SK-N-SH (cell line): ENCODE data around the gene CHCHD6. TPM values are rescaled to one million over a fixed set of nuclear protein-coding genes. Genes with fewer than 3 reads are reported as not detected.

Source experiments
- CTCF ChIA-PET: fragments of 300-600, 350-600 bp; formaldehyde crosslinking; extraction: SDS; loops from one replicate; lab custom pipeline; 2021; lab: Yijun Ruan, JAX
- POLR2A ChIA-PET: fragments of 350-600 bp; sonication (Branson Sonifier 250); formaldehyde crosslinking; extraction: SDS; loops from one replicate; lab custom pipeline; 2020; ENCODE audit warnings: antibody characterized with exemption, inconsistent platforms; lab: Yijun Ruan, JAX
- DNase-seq: peaks from one replicate; pipeline ENCODE4 v3.0.0; 2012
- H2AFZ ChIP-seq: fragments of 200-600 bp; sonication (generic); 2 replicates; pipeline ENCODE4 v1.8.1; 2016; ENCODE audit warnings: antibody characterized with exemption, mild to moderate bottlenecking, low read depth
- H3F3A ChIP-seq: fragments of 200-600 bp; sonication (generic); replicated peaks from 2 replicates; pipeline ENCODE3; 2016; ENCODE audit warnings: antibody characterized with exemption, mild to moderate bottlenecking; ENCODE audit not compliant: insufficient read depth
- H3K27ac ChIP-seq, 2 experiments: fragments of 200-500 bp in 1 of 2; fragments of 200-600 bp in 1 of 2; sonication (Bioruptor generic) in 1 of 2; sonication (generic), shearing (Covaris generic) in 1 of 2; 2 replicates each; pipeline versions ENCODE4 v1.5.1 to v1.6.1; 2014 to 2016; ENCODE audit warnings: low read depth in 2 of 2, inconsistent platforms in 1 of 2, low read length in 1 of 2, mild to moderate bottlenecking in 1 of 2, mixed read lengths in 1 of 2
- H3K27me3 ChIP-seq: fragments of 200-600 bp; sonication (generic), shearing (Covaris generic); 2 replicates; pipeline ENCODE4 v1.6.1; 2016; ENCODE audit warnings: mixed run types; ENCODE audit not compliant: insufficient read depth
- H3K36me3 ChIP-seq, 2 experiments: fragments of 200-500 bp in 1 of 2; fragments of 200-600 bp in 1 of 2; sonication (Bioruptor generic) in 1 of 2; sonication (generic) in 1 of 2; replicated peaks in 1 of 2; 2 replicates each; pipeline versions ENCODE3 to v1.5.1; 2014 to 2016; ENCODE audit warnings: low read length in 1 of 2, mild to moderate bottlenecking in 1 of 2; ENCODE audit not compliant: insufficient read depth in 2 of 2, control insufficient read depth in 1 of 2
- H3K4me1 ChIP-seq, 2 experiments: fragments of 200-500 bp in 1 of 2; fragments of 200-600 bp in 1 of 2; sonication (Bioruptor generic) in 1 of 2; sonication (generic), shearing (Covaris generic) in 1 of 2; 2 replicates each; pipeline versions ENCODE4 v1.5.1 to v1.6.1; 2014 to 2016; ENCODE audit warnings: low read depth in 1 of 2, low read length in 1 of 2, mixed run types in 1 of 2; ENCODE audit not compliant: insufficient read depth in 2 of 2, control insufficient read depth in 1 of 2
- H3K4me2 ChIP-seq: fragments of 200-600 bp; sonication (generic), shearing (Covaris generic); 2 replicates; pipeline ENCODE4 v1.6.1; 2017; ENCODE audit warnings: mixed run types
- H3K4me3 ChIP-seq, 2 experiments: fragments of 200-500 bp in 1 of 2; fragments of 200-600 bp in 1 of 2; sonication (Bioruptor generic) in 1 of 2; sonication (generic), shearing (Covaris generic) in 1 of 2; 2 replicates each; pipeline versions ENCODE4 v1.5.1 to v1.8.1; 2014 to 2016; ENCODE audit warnings: low read depth in 2 of 2, inconsistent platforms in 1 of 2, low read length in 1 of 2, mild to moderate bottlenecking in 1 of 2, mixed read lengths in 1 of 2, moderate library complexity in 1 of 2
- H3K79me2 ChIP-seq: fragments of 200-600 bp; sonication (generic); 2 replicates; pipeline ENCODE4 v1.8.1; 2017; ENCODE audit warnings: mild to moderate bottlenecking; ENCODE audit not compliant: insufficient read depth
- H3K9ac ChIP-seq: fragments of 200-600 bp; sonication (generic); 2 replicates; pipeline ENCODE4 v1.6.1; 2017; ENCODE audit warnings: mixed run types
- H3K9me2 ChIP-seq: fragments of 200-600 bp; sonication (generic); 2 replicates; pipeline ENCODE4 v1.6.1; 2017; ENCODE audit warnings: mixed run types
- H3K9me3 ChIP-seq: fragments of 200-600 bp; sonication (generic); 2 replicates; pipeline ENCODE4 v1.6.1; 2017; ENCODE audit warnings: mixed run types, mild to moderate bottlenecking, moderate library complexity
- H4K20me1 ChIP-seq: fragments of 200-600 bp; sonication (generic); 2 replicates; pipeline ENCODE4 v1.6.1; 2017; ENCODE audit warnings: mild to moderate bottlenecking, mixed run types; ENCODE audit not compliant: insufficient read depth
- EZH2phosphoT487 ChIP-seq: fragments of 200-600 bp; sonication (generic); IDR thresholded peaks from 2 replicates; pipeline ENCODE4 v1.6.1; 2017; ENCODE audit warnings: low read depth, mixed run types, mild to moderate bottlenecking, antibody characterized with exemption, moderate library complexity, borderline replicate concordance
- FOXM1 ChIP-seq: IDR thresholded peaks from 2 replicates; pipeline ENCODE4 v1.4.0; 2012; ENCODE audit warnings: low read depth, mild to moderate bottlenecking
- GABPA ChIP-seq: IDR thresholded peaks from 2 replicates; pipeline ENCODE4 v1.4.0; 2012; ENCODE audit warnings: low read depth, mild to moderate bottlenecking
- JUND ChIP-seq: IDR thresholded peaks from 2 replicates; pipeline ENCODE4 v1.4.0; 2012
- MEF2A ChIP-seq: IDR thresholded peaks from 2 replicates; pipeline ENCODE4 v1.4.0; 2012; ENCODE audit warnings: low read depth, borderline replicate concordance
- NFIC ChIP-seq: IDR thresholded peaks from 2 replicates; pipeline ENCODE4 v1.4.0; 2012; ENCODE audit warnings: borderline replicate concordance
- NRF1 ChIP-seq: IDR thresholded peaks from 2 replicates; pipeline ENCODE4 v1.6.1; 2012; ENCODE audit warnings: low read depth, mild to moderate bottlenecking, low read length
- RAD21 ChIP-seq: IDR thresholded peaks from 2 replicates; pipeline ENCODE4 v1.6.1; 2012; ENCODE audit warnings: mild to moderate bottlenecking, low read length
- RCOR1 ChIP-seq: fragments of 150-350 bp; IDR thresholded peaks from 2 replicates; pipeline ENCODE4 v1.6.1; 2017; ENCODE audit warnings: antibody characterized with exemption, low read length
- TAF1 ChIP-seq: IDR thresholded peaks from 2 replicates; pipeline ENCODE4 v1.6.1; 2012; ENCODE audit warnings: low read depth, mild to moderate bottlenecking, low read length, moderate library complexity, borderline replicate concordance
- YY1 ChIP-seq: IDR thresholded peaks from 2 replicates; pipeline ENCODE4 v1.4.0; 2012; ENCODE audit warnings: low read depth, mild to moderate bottlenecking
- WGBS: methylation state at CpG from one replicate; pipeline ENCODE4 v1.1.6; 2017; ENCODE audit warnings: low lambda C conversion rate; 5-methylcytosine and 5-hydroxymethylcytosine counted together
- polyA plus RNA-seq, 3 experiments: library from polyadenylated mRNA; depleted of rRNA; stranded (reverse); fragments of >200 nt; gene quantifications; 2 replicates each; pipeline ENCODE4 v1.2.3, GENCODE V29; 2012
- TF ChIP-seq, protein P1 (sequence below): fragments of 150-350 bp; IDR thresholded peaks from 2 replicates; pipeline ENCODE4 v1.6.1; 2016; ENCODE audit warnings: mild to moderate bottlenecking, low read depth, low read length
- TF ChIP-seq, protein P2 (sequence below): IDR thresholded peaks from 2 replicates; pipeline ENCODE4 v1.4.0; 2012; ENCODE audit warnings: low read depth
- TF ChIP-seq, protein P3 (sequence below): IDR thresholded peaks from 2 replicates; pipeline ENCODE4 v1.4.0; 2012; ENCODE audit warnings: low read depth, borderline replicate concordance

Gene CHCHD6
- polyA plus RNA-seq, 1 of the 3 experiments (the other 2 are of a cell fraction): 42.5 TPM

DNA sequence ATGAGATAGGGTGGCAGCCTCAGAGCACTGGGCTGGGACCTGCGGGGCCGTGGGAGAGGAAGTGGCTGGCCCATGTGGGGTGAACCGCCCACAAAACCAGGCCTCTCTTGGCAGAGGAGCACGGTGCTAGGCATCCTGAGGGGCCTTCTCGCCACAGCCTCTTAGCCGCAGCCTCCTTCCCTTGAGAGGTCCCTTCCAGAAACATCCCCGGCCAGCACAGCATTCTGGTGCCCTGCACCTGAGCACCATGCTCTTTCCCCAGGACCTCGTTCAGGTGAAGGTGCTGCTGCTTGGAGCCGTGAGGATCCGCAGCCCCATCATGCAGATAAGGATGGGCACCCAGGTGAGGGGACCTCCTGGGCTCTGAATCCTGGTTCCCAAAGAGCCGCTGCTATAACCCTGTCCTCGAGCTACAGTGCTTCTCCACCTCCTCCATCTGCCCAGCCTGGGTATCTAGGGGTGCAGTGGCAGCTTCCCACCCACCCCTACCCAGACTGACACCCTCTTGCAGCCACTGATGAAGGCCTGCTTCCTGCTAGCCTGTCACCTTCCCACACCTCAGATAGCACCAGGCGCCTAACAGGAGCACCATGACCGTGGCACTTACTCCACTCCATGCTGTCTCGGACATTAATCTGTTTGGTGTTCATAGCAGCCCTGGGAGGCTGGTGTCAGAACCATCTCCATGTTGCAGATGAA lies 37.9 kb upstream of the CHCHD6 start (continued):
- TF ChIP-seq, protein P1, sequence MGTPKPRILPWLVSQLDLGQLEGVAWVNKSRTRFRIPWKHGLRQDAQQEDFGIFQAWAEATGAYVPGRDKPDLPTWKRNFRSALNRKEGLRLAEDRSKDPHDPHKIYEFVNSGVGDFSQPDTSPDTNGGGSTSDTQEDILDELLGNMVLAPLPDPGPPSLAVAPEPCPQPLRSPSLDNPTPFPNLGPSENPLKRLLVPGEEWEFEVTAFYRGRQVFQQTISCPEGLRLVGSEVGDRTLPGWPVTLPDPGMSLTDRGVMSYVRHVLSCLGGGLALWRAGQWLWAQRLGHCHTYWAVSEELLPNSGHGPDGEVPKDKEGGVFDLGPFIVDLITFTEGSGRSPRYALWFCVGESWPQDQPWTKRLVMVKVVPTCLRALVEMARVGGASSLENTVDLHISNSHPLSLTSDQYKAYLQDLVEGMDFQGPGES: no peak

DNA sequence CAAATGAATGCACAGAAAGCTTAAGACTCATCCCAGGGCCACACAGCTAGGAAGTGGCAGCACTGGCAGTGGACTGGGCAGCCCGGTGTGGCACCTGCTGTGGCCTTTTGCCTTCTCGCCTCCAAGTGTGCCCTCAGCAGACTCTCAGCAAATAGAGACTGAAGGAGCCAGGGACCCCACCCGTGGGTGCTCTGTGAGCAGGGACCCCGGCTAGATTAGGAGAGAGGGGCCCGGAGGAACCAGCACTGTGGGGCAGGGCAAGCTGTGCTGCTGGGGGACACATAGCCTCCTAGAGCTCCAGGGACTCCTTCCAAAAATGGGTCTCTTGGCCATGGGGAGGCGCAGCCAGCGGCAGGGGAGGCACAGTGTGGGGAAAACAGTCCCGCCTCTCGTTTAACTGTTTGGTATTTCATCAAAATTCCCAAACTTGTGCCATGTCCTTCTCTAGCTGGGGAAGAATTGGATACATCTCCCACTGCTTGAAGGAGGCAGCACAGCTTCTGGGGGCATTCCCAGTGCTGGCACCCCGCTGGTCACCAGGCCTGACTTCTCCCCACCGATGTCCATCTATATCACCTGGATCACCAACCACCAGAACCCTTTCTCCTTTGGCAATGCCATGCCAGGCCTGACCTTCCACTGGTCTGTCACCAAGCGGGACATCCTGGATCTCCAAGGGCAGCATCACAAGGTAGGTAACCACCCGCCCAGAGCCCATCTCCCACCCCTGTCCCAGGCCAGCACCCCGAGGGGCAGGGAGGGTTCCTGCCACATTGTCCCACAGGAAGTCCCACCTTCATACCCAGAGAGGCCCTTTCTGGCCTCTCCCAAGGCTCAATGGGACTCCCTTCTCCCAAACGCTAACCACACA lies 37.1 kb upstream of the CHCHD6 start:
- no peak overlapping the region for H3K9ac ChIP-seq
- H3K4me1 ChIP-seq: no peaks in the 10 kb centered on the region; a peak in 1 of 4 replicates
- no peaks in the 10 kb centered on the region for H3K9me3 ChIP-seq
- CTCF ChIA-PET: interaction anchor here (0.6 to 1.7 kb wide), 6 partner anchors 10 to 316 kb away, joined by 3 to 6 read pairs (median 3); partner anchors contain the start of gene PLXNA1
- H3K4me2 ChIP-seq: no peak overlapping the region
- H4K20me1 ChIP-seq: no peaks in the 10 kb centered on the region
- H3F3A ChIP-seq: no peaks in the 10 kb centered on the region
- peaks cover under 1% of the 10 kb centered on the region; the same call in 1 of the 2 replicates for H3K27me3 ChIP-seq
- H3K4me3 ChIP-seq: no peak overlapping the region
- H3K79me2 ChIP-seq: no peaks in the 10 kb centered on the region
- no peak for DNase-seq
- H2AFZ ChIP-seq: no peak overlapping the region
- H3K9me2 ChIP-seq: no peaks in the 10 kb centered on the region
- H3K36me3 ChIP-seq: no peaks in the 10 kb centered on the region
- POLR2A ChIA-PET: no interaction called here
- WGBS: 82% methylated on average over 6 of the region's 15 CpGs
- TF ChIP-seq YY1: no peak
- TF ChIP-seq TAF1: no peak
- TF ChIP-seq, protein P2, sequence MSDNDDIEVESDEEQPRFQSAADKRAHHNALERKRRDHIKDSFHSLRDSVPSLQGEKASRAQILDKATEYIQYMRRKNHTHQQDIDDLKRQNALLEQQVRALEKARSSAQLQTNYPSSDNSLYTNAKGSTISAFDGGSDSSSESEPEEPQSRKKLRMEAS: no peak
- TF ChIP-seq EZH2phosphoT487: no peak
- TF ChIP-seq NRF1: no peak
- TF ChIP-seq RCOR1: no peak
- no peak for TF ChIP-seq FOXM1
- TF ChIP-seq RAD21: no peak
- TF ChIP-seq GABPA: no peak
- H3K27ac ChIP-seq: no peak overlapping the region

DNA sequence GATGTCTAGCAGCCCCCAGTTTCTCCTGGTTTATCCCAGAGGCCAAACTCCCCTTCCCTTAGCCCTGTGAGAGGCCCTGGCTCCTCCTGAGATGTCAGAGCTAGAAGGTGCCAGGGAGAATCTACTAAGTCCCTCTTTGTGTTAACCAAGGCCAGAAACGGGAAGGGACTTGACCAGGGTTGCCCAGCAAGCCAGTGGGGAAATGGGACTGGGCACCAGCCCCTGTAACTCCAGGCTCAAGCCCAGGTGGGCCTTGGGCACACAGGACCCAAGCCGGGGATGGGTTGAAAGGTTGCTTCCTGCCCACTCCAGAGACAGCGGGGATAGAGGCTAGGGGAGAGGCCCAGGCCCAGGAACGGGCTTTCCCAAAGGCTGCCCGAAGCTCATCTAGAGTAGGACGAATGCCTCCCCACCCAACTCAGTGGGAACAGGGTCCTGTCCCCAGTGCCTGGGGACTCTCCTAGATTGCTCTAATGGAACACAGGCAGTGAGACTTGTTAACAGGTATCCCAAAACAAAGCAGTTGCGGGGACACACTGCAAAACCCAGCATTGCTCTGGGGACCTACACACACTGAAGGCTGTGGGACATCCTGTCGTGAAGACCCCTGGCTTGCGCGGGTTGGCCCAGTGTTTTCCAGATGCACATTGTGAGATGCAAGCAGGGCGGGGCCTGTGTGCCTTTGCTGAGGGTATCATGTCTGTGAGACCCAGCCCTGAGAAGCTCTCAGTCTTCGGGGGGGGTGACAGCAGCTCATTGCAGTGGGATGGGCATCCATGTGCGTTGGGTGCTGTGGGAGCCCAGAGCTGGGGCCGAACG lies 36.2 kb upstream of the CHCHD6 start:
- no peak overlapping the region for H3K4me3 ChIP-seq
- H3K4me1 ChIP-seq: no peaks in the 10 kb centered on the region; a peak in 1 of 4 replicates
- H3K9me2 ChIP-seq: no peaks in the 10 kb centered on the region
- H3K27me3 ChIP-seq: no peaks in the 10 kb centered on the region
- POLR2A ChIA-PET: no interaction called here
- H3K9ac ChIP-seq: no peak overlapping the region
- H2AFZ ChIP-seq: no peak overlapping the region
- no peak overlapping the region for H3K27ac ChIP-seq
- no peaks in the 10 kb centered on the region for H3F3A ChIP-seq
- CTCF ChIA-PET: interaction anchor here (1.0 to 1.7 kb wide), 3 partner anchors 9 to 12 kb away, joined by 3 to 6 read pairs (median 3); no protein-coding TSS in a partner anchor
- no peaks in the 10 kb centered on the region for H4K20me1 ChIP-seq
- H3K36me3 ChIP-seq: no peaks in the 10 kb centered on the region
- no peaks in the 10 kb centered on the region for H3K79me2 ChIP-seq
- no peak overlapping the region for H3K4me2 ChIP-seq
- whole genome bisulfite sequencing: 85% methylated on average over 8 of the region's 15 CpGs
- H3K9me3 ChIP-seq: no peaks in the 10 kb centered on the region
- no peak for DNase-seq
- TF ChIP-seq, protein P2: no peak
- TF ChIP-seq YY1 (no peak), EZH2phosphoT487 (no peak), MEF2A (no peak), NFIC (no peak), JUND (no peak)
- TF ChIP-seq, protein P3, sequence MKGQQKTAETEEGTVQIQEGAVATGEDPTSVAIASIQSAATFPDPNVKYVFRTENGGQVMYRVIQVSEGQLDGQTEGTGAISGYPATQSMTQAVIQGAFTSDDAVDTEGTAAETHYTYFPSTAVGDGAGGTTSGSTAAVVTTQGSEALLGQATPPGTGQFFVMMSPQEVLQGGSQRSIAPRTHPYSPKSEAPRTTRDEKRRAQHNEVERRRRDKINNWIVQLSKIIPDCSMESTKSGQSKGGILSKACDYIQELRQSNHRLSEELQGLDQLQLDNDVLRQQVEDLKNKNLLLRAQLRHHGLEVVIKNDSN: no peak
